Measurements from ENCODE around the gene PLEKHA7.

GRCh38 chr11:17021511-17021910 lies 7.3 kb upstream of the PLEKHA7 start:
- TF ChIP-seq USF2 (IDR thresholded peaks at IDR 0.05; ENCODE audit: borderline replicate concordance, low read depth, low read length), result no peak
- no peak for TF ChIP-seq MAX (IDR thresholded peaks at IDR 0.05; ENCODE audit: low read depth)
- TF ChIP-seq POLR2AphosphoS5 (IDR thresholded peaks at IDR 0.05; ENCODE audit: low read depth, low read length), result no peak
- no peak for TF ChIP-seq CTCF (IDR thresholded peaks at IDR 0.05)
- TF ChIP-seq CHD2 (IDR thresholded peaks at IDR 0.05; ENCODE audit: low read length, partially characterized antibody), result no peak
- no peak for TF ChIP-seq JUND (IDR thresholded peaks at IDR 0.05)
- no peak for TF ChIP-seq RFX5 (IDR thresholded peaks at IDR 0.05; ENCODE audit: low read length)
- TF ChIP-seq RCOR1 (IDR thresholded peaks at IDR 0.05; ENCODE audit: low read length), result no peak
- TF ChIP-seq RAD21 (IDR thresholded peaks at IDR 0.05; ENCODE audit: low read length), result no peak
- no peak for TF ChIP-seq TAF1 (IDR thresholded peaks at IDR 0.05; ENCODE audit: borderline replicate concordance, low read depth, low read length)
- no peak for TF ChIP-seq GATA2 (CRISPR knock-in tag; IDR thresholded peaks at IDR 0.05)
